ENCODE results near the gene TNXB.

TNXB gene

DNA sequence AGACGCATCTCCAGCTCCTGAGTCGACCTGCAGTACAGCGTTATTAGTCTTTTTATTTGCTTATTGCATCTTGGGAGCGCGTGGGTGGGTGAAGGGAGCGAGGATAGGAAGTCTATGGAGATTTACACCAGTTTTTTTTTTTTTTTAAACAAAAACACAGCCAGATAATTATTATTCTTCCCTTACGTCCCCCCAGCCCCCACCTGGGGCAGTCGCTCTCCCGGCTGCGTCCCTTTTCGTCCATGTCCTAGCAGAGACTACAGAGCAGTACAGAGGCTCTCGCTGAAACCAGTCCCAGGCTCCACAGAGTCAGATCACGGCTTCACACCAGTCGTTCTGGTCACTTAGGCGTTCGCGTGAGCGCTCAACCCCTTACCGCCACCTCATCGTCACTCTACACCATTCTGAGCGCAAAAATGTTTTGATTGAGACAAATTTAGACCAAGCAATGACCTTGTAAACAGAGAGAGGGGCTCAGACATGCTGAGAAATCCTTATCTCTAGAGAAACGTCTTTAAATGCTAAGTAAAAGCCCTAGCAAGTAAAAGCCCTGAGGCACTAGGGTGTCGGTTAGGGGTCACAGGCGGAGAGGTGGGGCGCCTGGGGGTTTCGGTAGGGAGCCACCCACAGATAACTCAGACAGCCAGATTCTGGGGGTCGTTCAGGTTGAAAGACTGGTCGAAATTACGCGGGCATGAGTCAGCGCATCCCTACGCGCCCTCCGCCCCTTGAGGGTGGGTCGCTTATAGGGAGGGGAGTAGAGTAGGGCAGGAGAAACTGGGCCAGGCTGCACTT, 43.8 kb upstream of the TNXB start:
- DNase-seq (ENCODE audit: low read depth), result no peak
- TF ChIP-seq, protein P1, sequence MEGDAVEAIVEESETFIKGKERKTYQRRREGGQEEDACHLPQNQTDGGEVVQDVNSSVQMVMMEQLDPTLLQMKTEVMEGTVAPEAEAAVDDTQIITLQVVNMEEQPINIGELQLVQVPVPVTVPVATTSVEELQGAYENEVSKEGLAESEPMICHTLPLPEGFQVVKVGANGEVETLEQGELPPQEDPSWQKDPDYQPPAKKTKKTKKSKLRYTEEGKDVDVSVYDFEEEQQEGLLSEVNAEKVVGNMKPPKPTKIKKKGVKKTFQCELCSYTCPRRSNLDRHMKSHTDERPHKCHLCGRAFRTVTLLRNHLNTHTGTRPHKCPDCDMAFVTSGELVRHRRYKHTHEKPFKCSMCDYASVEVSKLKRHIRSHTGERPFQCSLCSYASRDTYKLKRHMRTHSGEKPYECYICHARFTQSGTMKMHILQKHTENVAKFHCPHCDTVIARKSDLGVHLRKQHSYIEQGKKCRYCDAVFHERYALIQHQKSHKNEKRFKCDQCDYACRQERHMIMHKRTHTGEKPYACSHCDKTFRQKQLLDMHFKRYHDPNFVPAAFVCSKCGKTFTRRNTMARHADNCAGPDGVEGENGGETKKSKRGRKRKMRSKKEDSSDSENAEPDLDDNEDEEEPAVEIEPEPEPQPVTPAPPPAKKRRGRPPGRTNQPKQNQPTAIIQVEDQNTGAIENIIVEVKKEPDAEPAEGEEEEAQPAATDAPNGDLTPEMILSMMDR (IDR thresholded peaks at IDR 0.05; ENCODE audit: control insufficient read depth, insufficient read depth, low read depth, low read length, missing control alignments), result no peak
- H3K4me3 ChIP-seq (ENCODE audit: control insufficient read depth, low read depth, low read length), result peak overlapping the region; percentile 80

- no peak for DNase-seq (ENCODE audit: low read depth)
- peak within 1 kb of the TSS; percentile 80 for H3K4me3 ChIP-seq (ENCODE audit: control insufficient read depth, low read depth, low read length)
- TF ChIP-seq, protein P1 (IDR thresholded peaks at IDR 0.05; ENCODE audit: control insufficient read depth, insufficient read depth, low read depth, low read length, missing control alignments), result no peak
These were observed 43.0 kb upstream of the TNXB start, which contains the start of gene PRRT1 for GRCh38 chr6:32151863-32152768. TSS of gene PRRT1 (minus strand) at chr6:32151939. CDS start at chr6:32151827, 112 bp downstream.

DNA sequence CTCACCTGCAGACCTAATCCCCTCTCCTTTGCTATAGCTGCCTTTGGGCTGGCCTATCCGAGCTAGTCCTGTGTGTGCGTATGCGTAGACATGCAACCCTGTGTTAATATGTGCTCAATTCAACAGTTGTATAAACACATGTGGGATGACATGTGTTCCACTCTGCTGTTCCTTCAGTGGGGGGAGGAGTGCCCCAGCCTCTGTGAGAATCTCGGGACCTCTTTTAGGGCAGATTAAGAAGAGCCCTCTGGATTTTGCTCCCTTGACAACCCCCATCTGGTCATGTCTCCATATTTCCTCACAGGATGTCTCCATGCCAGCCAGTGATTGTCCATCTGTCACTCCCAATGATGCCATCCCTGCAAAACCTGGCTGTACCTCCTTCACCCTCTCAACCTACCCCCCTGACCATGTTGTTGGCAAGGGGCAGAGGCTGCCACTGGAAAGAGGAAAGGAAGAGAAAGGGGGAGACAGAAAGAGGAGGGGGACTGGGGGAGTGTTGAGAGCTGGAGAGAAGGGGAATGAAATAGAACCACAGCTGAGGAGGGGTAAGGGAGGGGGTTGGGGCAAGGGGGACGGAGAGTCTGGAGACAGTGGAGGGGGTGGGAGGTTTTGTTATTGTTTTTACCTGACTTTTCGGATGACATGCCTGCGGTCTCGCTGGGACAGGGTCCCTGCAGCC, 42.2 kb upstream of the TNXB start:
- TF ChIP-seq, protein P1 (IDR thresholded peaks at IDR 0.05; ENCODE audit: control insufficient read depth, insufficient read depth, low read depth, low read length, missing control alignments), result no peak
- no peak for DNase-seq (ENCODE audit: low read depth)
- H3K4me3 ChIP-seq (ENCODE audit: control insufficient read depth, low read depth, low read length), result peak overlapping the region; percentile 37

DNA sequence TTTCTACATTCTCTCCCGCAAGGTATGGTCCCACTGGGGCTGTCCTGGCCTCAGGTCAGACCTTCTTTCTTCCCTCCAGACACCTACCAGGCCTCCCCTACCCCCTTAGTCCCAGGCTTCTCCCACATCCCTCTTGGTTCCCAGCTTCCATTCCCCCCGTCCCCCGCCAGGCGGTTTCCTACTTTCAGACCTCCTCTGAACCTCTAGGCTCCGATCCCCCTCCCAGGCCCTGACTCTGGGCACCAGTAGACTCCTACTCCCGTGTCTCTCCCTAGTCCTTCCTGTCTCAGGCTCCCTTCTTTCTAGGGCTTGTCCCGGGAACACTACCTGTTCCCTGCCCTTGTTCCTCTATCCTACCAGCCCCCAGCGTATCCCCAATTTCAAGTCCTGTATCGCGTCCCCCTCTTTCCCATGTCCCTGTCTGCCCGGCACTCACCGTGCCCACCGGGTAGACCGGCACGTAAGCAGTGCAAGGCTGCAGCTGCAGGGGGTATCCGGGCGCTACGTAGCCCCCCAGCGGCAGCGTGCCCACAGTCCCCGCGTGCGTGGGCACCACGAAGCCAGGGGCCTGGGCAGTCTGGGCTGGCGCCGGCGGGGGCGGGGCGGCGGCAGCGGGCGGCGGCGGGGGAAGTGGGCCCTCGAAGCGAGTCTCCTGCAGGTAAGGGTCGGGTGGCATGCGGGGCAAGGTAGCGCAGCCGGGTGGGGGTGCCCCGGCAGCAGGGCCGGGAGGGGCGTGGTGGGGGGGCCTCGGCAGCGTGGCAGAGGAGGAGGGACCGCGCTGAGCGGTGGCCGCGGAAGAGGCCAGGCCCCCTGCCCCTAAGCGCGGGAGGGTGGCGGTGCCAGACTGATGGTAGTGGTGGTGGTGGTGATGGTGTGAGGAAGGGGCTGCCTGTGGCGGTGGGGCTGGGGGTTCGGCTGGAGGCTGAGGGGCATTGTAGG, 41.1 kb upstream of the TNXB start:
- TF ChIP-seq, protein P1 (IDR thresholded peaks at IDR 0.05; ENCODE audit: control insufficient read depth, insufficient read depth, low read depth, low read length, missing control alignments), result no peak
- no peak for DNase-seq (ENCODE audit: low read depth)
- H3K4me3 ChIP-seq (ENCODE audit: control insufficient read depth, low read depth, low read length), result no peak overlapping the region

DNA sequence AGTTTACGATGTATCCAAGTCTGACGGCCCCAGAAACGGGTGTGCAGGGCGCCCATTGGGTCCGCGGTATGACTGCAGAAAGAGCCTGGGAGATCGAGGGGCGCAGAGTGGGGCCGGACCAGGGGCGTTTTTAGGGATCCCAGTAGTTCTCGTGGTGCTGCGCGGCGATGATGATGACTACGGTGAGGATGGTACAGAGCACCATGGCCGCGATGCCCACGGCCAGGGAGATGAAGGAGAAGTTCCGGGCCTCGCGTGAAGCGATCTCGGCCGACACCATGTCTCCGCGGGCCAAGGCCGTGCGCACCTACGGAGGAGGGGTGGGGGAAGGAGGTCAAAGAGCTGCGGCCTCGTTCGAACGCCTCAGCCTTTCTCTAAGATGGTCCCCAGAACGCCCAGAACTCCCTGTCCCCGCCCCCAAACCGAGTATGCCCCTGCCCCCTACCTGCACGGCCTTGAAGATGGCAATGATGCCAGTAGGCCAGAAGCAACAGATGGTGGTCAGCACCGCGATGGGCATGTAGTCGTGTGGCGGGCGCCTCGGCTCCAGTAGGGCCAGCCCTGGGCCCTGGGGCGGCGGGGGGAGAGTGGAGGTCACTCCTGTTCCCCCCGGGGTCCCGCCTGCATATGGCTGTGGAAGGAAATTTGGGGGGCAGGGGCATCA, 40.1 kb upstream of the TNXB start:
- H3K4me3 ChIP-seq (ENCODE audit: control insufficient read depth, low read depth, low read length), result no peak overlapping the region
- TF ChIP-seq, protein P1 (IDR thresholded peaks at IDR 0.05; ENCODE audit: control insufficient read depth, insufficient read depth, low read depth, low read length, missing control alignments), result no peak

More for the DNA sequence above, 40.1 kb upstream of the TNXB start:
- DNase-seq (ENCODE audit: low read depth), result no peak
